Measurements from ENCODE around the gene PROSER2. TPM values are rescaled to one million over a fixed set of nuclear protein-coding genes. Genes with fewer than 3 reads are reported as not detected.

Gene PROSER2
- total RNA-seq, 1 experiment from 2014 or later = 10.6 TPM

GRCh38 chr10:11797847-11798633 lies 25.1 kb upstream of the PROSER2 start:
- WGBS (ENCODE audit: extremely low coverage, insufficient read length, low lambda C conversion rate) = no CpG with 5 or more reads among the region's 12 CpGs
- H3K27ac Mint-ChIP-seq = peak overlapping the region; percentile 86 to 97 (median 97)

More at GRCh38 chr10:11797847-11798633, 25.1 kb upstream of the PROSER2 start:
- Histone ChIP-seq H3T11ph (ENCODE audit: low read length) (no peak overlapping the region), H3K23ac (ENCODE audit: insufficient read length, low read depth, low read length) (no peak overlapping the region), H4K5ac (ENCODE audit: insufficient read length, low read depth, low read length) (no peak overlapping the region), H3K79me1 (ENCODE audit: insufficient read depth, low read depth, low read length, poor library complexity, severe bottlenecking) (no peaks in the 10 kb centered on the region), H4K91ac (ENCODE audit: insufficient read length, low read depth, low read length) (no peak overlapping the region), H3K27me3 (ENCODE audit: insufficient read depth, low read length) (no peaks in the 10 kb centered on the region), H3K56ac (ENCODE audit: insufficient read length, low read depth, low read length) (no peak overlapping the region), H3K4me2 (ENCODE audit: insufficient read depth, insufficient read length, low read length) (no peak overlapping the region), H3K9me3 (ENCODE audit: control insufficient read depth, low read depth, low read length) (no peaks in the 10 kb centered on the region), H3K4ac (ENCODE audit: low read depth, low read length) (no peak overlapping the region; the same call in 1 of the 2 replicates), H4K8ac (replicated peaks; ENCODE audit: insufficient read length, low read depth, low read length) (no peak overlapping the region), H2BK15ac (ENCODE audit: low read depth, low read length) (no peak overlapping the region), H3K18ac (ENCODE audit: insufficient read length, low read depth, low read length) (no peak overlapping the region), H3K79me2 (ENCODE audit: insufficient read depth, low read length) (no peaks in the 10 kb centered on the region), H2AK5ac (ENCODE audit: insufficient read length, low read length) (no peak overlapping the region), H3K4me1 (ENCODE audit: insufficient read depth, low read length) (no peaks in the 10 kb centered on the region; the same call in 1 of the 2 replicates), H2BK20ac (ENCODE audit: low read depth, low read length, poor library complexity, severe bottlenecking) (no peak overlapping the region), H3K23me2 (ENCODE audit: insufficient read length, low read depth, low read length, poor library complexity, severe bottlenecking) (no peaks in the 10 kb centered on the region), H4K20me1 (ENCODE audit: control insufficient read depth, insufficient read depth, insufficient read length) (no peaks in the 10 kb centered on the region), H2BK12ac (ENCODE audit: insufficient read length, low read depth, low read length) (no peak overlapping the region), H2BK120ac (ENCODE audit: low read depth, low read length, poor library complexity, severe bottlenecking) (no peak overlapping the region), H2BK5ac (ENCODE audit: insufficient read length, low read length) (no peak overlapping the region), H3K27ac (ENCODE audit: insufficient read length, low read depth, low read length) (no peak overlapping the region), H2AFZ (ENCODE audit: low read length) (no peak overlapping the region), H3K9ac (ENCODE audit: extremely low read depth, insufficient read length, low read length) (no peak overlapping the region), H3K14ac (ENCODE audit: insufficient read depth, low read length) (0 out of 2 replicates have a peak overlapping the region, but pooled peaks have one; percentile 13)
- TF ChIP-seq CTCF (conservative IDR thresholded peaks at IDR 0.05) = no peak
- no peak overlapping the region for H3K4me3 Mint-ChIP-seq
- peaks cover 11% of the 10 kb centered on the region for H3K27me3 Mint-ChIP-seq (ENCODE audit: low read depth)
- peaks cover 2 to 28% (median 14%) of the 10 kb centered on the region in 3 experiments; a peak in 6 of 7 replicates for H3K36me3 Mint-ChIP-seq (ENCODE audit: insufficient read depth in 1 of 3, low read depth in 3 of 3)
- peaks cover 20 to 30% of the 10 kb centered on the region in 2 experiments for H3K9me3 Mint-ChIP-seq
- no peak for DNase-seq
- peaks cover 27 to 28% of the 10 kb centered on the region in 2 experiments for H3K4me1 Mint-ChIP-seq
